Measurements from ENCODE around the gene CCDC136.

DNA sequence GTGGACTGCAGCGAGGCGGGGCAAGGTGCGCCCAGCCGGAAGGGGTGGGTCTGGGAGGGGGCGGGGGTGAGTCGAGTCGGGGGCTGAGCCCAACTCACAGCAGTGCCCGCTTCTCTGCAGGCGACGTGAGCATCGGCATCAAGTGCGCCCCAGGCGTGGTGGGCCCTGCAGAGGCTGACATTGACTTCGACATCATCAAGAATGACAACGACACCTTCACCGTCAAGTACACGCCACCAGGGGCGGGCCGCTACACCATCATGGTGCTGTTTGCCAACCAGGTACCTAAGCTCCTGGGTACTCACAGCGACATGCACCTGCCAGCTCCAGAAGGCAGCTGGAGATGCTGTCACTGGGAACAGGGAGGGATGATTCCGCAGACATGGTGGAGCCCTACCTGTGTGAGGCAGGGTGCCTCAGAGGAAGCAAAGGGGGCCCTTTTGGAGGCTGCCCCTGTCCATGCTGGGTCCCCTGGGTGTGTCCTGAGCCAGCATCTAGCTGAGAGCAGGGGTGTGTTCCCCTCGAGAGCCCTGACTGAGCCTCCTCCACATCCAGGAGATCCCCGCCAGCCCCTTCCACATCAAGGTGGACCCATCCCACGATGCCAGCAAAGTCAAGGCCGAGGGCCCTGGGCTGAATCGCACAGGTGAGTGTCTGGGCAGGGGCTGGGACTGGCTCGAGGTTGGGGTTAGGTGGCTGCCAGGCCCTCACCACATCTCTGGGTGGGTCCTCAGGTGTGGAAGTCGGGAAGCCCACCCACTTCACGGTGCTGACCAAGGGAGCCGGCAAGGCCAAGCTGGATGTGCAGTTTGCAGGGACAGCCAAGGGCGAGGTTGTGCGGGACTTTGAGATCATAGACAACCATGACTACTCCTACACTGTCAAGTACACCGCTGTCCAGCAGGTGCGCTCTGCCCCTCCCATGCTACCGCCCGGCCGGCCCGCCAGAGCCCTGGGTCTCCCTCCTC is 51.2 kb downstream of the CCDC136 start:
- TF ChIP-seq, protein P1, sequence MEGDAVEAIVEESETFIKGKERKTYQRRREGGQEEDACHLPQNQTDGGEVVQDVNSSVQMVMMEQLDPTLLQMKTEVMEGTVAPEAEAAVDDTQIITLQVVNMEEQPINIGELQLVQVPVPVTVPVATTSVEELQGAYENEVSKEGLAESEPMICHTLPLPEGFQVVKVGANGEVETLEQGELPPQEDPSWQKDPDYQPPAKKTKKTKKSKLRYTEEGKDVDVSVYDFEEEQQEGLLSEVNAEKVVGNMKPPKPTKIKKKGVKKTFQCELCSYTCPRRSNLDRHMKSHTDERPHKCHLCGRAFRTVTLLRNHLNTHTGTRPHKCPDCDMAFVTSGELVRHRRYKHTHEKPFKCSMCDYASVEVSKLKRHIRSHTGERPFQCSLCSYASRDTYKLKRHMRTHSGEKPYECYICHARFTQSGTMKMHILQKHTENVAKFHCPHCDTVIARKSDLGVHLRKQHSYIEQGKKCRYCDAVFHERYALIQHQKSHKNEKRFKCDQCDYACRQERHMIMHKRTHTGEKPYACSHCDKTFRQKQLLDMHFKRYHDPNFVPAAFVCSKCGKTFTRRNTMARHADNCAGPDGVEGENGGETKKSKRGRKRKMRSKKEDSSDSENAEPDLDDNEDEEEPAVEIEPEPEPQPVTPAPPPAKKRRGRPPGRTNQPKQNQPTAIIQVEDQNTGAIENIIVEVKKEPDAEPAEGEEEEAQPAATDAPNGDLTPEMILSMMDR (conservative IDR thresholded peaks at IDR 0.05; ENCODE audit: low read length) = no peak
- no peak for TF ChIP-seq EZH2phosphoT487 (IDR thresholded peaks at IDR 0.05; ENCODE audit: borderline replicate concordance)

All from Loucy (cell line).